Activated T-helper 1 cell treated with anti-CD3 and anti-CD28 coated beads, Interleukin-2, amount 50 U/mL, for 16 hours (primary cell): ENCODE results near the gene GNRHR.
A peak's percentile ranks its signal among the peaks of the same experiment; 100 is the strongest.

Experiments
- DNase-seq, 2 donors: peaks; one replicate each; pipeline ENCODE4 v3.0.0-alpha.2; 2020; ENCODE audit warnings: low read depth in 1 of 2, low spot score in 1 of 2

GNRHR gene

GRCh38 chr4:67700738-67701516, 53.3 kb downstream of the GNRHR start, which contains the start of gene UBA6:
Gene UBA6, minus strand, starts transcription at chr4:67701155. Its CDS starts 36 bp downstream, at chr4:67701119.
- DNase-seq: peak; percentile 91 to 92

DNA sequence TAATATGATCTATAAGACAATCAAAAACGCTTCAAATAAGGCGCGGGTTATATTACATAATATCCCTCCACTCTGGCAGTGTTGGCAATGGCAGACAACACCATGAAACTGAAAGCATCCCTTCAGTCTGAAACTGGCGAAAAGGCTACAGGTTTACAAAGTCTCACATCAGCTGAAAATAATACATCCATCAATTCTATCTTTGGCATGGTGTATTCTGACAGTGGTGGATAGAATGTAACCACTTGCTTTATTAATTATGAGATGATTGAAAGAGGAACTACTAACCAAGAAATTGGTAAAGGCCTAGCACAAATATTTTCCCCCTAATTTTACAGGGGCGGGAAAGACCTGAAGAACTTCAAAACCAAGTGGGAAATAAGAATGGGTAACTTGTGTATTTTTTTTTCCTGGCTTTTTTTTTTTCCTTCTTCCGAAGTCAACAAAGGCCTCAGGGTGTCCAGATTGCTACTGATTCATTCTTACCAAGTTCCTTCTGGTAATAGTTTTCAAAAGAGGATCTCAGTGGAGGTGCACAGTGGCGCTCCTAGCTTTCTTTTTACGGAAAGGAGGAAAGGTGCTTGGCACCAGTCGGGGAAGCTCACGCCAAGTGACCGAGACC, 54.0 kb downstream of the GNRHR start:
- no peak for DNase-seq

DNA sequence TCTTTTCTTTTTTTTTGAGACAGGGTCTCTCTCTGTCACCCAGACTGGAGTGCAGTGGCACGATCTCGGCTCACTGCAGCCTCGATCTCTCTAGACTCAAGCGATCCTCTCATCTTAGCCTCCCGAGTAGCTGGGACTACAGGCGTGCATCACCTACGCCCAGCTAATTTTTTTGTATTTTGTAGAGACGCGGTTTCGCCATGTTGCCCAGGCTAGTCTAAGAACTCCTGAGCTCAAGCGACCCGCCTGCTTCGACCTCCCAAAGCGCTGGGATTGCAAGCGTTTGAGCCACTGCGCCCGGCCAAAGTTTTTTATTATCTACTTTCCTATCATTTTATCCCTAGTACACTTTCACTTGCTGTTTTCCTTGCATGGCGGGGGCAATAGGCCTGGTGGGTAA, 54.6 kb downstream of the GNRHR start:
- DNase-seq: no peak

GRCh38 chr4:67697860-67698687, 56.1 kb downstream of the GNRHR start:
- DNase-seq: no peak

DNA sequence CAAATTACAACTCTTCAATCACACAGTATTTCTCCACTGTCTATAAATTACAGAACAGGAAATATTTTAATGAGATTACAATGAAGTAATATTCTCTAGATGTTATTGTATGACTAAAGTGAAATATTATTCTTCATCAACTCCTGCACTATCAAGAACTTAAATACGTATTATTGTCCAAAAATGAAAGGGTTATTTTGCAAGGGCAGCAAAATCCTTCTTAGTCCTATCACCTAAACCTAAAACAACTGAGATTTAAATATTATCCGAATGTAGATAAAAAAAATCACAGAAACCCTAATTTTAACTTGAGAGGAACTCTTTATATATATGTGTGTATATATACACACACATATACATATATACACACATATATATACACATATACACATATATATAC, 58.1 kb downstream of the GNRHR start:
- no peak for DNase-seq

DNA sequence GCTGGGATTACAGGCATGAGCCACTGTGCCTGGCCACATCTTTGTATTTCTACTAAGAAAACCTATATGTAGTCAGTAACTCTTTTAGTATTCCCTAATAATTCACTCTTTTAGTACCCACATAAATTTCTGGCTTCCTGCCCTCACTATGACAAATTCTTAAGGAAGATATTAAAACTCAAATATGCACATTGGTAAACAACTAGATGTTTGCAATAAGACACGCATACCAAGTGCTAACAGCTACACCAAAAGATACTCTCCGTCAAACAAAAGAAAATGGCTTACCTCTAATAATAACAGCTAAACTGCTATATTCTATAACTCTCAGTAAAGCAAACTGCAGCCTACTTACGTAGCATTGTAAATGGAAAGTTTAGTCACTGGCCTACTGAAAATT, 59.5 kb downstream of the GNRHR start:
- DNase-seq: no peak

DNA sequence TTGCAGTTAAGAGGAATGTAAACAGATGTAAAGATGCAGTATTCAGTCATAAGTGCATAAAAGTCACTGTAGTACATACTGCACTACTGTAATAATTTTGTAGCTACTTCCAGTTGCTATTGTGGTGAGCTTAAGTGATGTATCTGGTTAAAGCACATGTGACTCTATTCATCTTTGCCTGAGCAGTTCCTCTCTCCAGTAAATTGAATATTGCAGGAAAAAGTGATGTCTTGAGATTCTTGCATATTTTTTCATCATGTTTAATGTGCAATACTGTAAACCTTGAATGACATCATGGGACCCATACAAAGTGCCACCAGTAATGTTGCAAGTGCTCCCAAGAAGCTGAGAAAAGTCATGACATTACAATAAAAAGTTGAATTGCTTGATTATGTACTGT, 62.9 kb downstream of the GNRHR start:
- no peak for DNase-seq
